Measurements from ENCODE around the gene C18orf63.

DNA sequence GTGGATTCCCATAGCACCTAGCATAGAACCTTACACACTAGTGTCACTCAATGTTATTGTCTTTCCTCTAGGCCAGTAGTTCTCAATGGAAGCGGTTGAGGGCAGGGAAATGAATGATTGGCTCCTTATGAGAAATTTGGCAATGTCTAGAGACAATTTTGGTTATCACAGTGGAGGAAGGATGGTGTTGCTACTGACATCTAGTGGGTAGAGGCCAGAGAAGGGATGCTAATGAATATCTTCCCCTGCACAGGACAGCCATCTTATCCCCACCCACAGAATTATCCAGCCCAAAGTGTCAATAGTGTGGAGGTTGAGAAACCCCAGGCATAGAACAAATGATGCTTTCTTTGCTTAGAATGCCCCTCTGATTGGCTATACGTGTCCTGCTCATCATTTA, 15.8 kb downstream of the C18orf63 start:
- TF ChIP-seq, protein P1, sequence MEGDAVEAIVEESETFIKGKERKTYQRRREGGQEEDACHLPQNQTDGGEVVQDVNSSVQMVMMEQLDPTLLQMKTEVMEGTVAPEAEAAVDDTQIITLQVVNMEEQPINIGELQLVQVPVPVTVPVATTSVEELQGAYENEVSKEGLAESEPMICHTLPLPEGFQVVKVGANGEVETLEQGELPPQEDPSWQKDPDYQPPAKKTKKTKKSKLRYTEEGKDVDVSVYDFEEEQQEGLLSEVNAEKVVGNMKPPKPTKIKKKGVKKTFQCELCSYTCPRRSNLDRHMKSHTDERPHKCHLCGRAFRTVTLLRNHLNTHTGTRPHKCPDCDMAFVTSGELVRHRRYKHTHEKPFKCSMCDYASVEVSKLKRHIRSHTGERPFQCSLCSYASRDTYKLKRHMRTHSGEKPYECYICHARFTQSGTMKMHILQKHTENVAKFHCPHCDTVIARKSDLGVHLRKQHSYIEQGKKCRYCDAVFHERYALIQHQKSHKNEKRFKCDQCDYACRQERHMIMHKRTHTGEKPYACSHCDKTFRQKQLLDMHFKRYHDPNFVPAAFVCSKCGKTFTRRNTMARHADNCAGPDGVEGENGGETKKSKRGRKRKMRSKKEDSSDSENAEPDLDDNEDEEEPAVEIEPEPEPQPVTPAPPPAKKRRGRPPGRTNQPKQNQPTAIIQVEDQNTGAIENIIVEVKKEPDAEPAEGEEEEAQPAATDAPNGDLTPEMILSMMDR (conservative IDR thresholded peaks at IDR 0.05; ENCODE audit: low read depth, low read length) = peak; percentile 76
- no peak for TF ChIP-seq EZH2 (IDR thresholded peaks at IDR 0.05; ENCODE audit: low read length, unreplicated experiment)

Measured in PC-3 (cell line).